Fibroblast of lung (primary cell): Measurements from ENCODE around the gene COL8A1. TPM values are rescaled to one million over a fixed set of nuclear protein-coding genes. Genes with fewer than 3 reads are reported as not detected.

Source experiments
- DNase-seq, 2 donors: peaks; one replicate each; pipeline versions ENCODE4 v3.0.0 to v3.0.0-alpha.2; 2010; ENCODE audit warnings: low read depth in 2 of 2
- H2AFZ ChIP-seq: 2 replicates; pipeline ENCODE4 v1.5.1; 2012; ENCODE audit warnings: low read length, control low read depth, inconsistent platforms
- H3K27ac ChIP-seq: 2 replicates; pipeline ENCODE4 v1.5.1; 2011; ENCODE audit warnings: low read length, control low read depth; ENCODE audit not compliant: insufficient read depth
- H3K27me3 ChIP-seq: 2 replicates; pipeline ENCODE4 v1.5.1; 2011; ENCODE audit warnings: mild to moderate bottlenecking, low read length; ENCODE audit not compliant: control insufficient read depth, insufficient read depth
- H3K36me3 ChIP-seq: 2 replicates; pipeline ENCODE4 v1.5.1; 2011; ENCODE audit warnings: low read length; ENCODE audit not compliant: control insufficient read depth, insufficient read depth
- H3K4me1 ChIP-seq: 2 replicates; pipeline ENCODE4 v1.5.1; 2011; ENCODE audit warnings: low read length; ENCODE audit not compliant: control insufficient read depth, insufficient read depth; ENCODE audit errors: extremely low read depth
- H3K4me2 ChIP-seq: 2 replicates; pipeline ENCODE4 v1.5.1; 2011; ENCODE audit warnings: low read length, control low read depth; ENCODE audit not compliant: insufficient read depth; ENCODE audit errors: extremely low read depth
- H3K4me3 ChIP-seq, 4 experiments: fragments of 200-600 bp in 1 of 4; sonication (generic) in 1 of 4; replicated peaks in 1 of 4; 2 replicates each; pipeline ENCODE4 v1.5.1; 2011 to 2016; ENCODE audit warnings: low read length in 4 of 4, low read depth in 3 of 4, mild to moderate bottlenecking in 3 of 4, control low read depth in 2 of 4, inconsistent platforms in 1 of 4, mixed read lengths in 1 of 4; ENCODE audit not compliant: insufficient read depth in 1 of 4; ENCODE audit errors: control extremely low read depth in 1 of 4
- H3K79me2 ChIP-seq: 2 replicates; pipeline ENCODE4 v1.5.1; 2012; ENCODE audit warnings: mild to moderate bottlenecking, low read length, inconsistent platforms; ENCODE audit not compliant: control insufficient read depth, insufficient read depth
- H3K9ac ChIP-seq: 2 replicates; pipeline ENCODE4 v1.5.1; 2011; ENCODE audit warnings: mild to moderate bottlenecking, low read length, control low read depth; ENCODE audit not compliant: insufficient read depth
- H3K9me3 ChIP-seq: 2 replicates; pipeline ENCODE4 v1.5.1; 2012; ENCODE audit warnings: low read depth, low read length; ENCODE audit not compliant: control insufficient read depth, insufficient read depth
- H4K20me1 ChIP-seq: 2 replicates; pipeline ENCODE4 v1.5.1; 2011; ENCODE audit warnings: low read length; ENCODE audit not compliant: control insufficient read depth, insufficient read depth; ENCODE audit errors: extremely low read depth
- EZH2 ChIP-seq: IDR thresholded peaks from 2 replicates; pipeline ENCODE4 v1.5.1; 2012; ENCODE audit warnings: low read length, control low read depth, mild to moderate bottlenecking; ENCODE audit errors: missing control alignments
- polyA plus RNA-seq, 2 donors: library from polyadenylated mRNA; depleted of rRNA in 1 of 2; stranded (reverse) in 1 of 2; unstranded in 1 of 2; fragments of >200 nt; gene quantifications; 2 replicates each; pipeline ENCODE4 v1.2.1, GENCODE V29; 2011 to 2012; ENCODE audit warnings: missing spikeins in 1 of 2
- total RNA-seq: library from RNA; depleted of rRNA; stranded (reverse); fragments of >200 nt; gene quantifications from 2 replicates; pipeline ENCODE4 v1.2.1, GENCODE V29; 2014
- TF ChIP-seq, protein P1 (sequence below), 2 donors: IDR thresholded peaks in 1 of 2; conservative IDR thresholded peaks in 1 of 2; 1 replicate in 1 of 2; 2 replicates in 1 of 2; pipeline ENCODE4 v1.5.1; 2011 to 2012; ENCODE audit warnings: low read length in 2 of 2, control low read depth in 1 of 2, inconsistent platforms in 1 of 2, low read depth in 1 of 2, mild to moderate bottlenecking in 1 of 2

COL8A1 gene
- total and polyA plus RNA-seq, 2 donors (not counting 1 experiment from before 2014, with no cell fraction given): 85.4 to 215 TPM

- Histone ChIP-seq H3K4me3 (no peak overlapping the region), H3K4me2 (no peak overlapping the region), H3K9me3 (no peaks in the 10 kb centered on the region), H2AFZ (no peak overlapping the region), H4K20me1 (no peaks in the 10 kb centered on the region), H3K79me2 (no peaks in the 10 kb centered on the region), H3K9ac (no peak overlapping the region), H3K27ac (no peak overlapping the region), H3K36me3 (peaks cover 5% of the 10 kb centered on the region), H3K4me1 (no peaks in the 10 kb centered on the region), H3K27me3 (no peaks in the 10 kb centered on the region)
- DNase-seq: peak in 1 of 2 donors; percentile 66
- TF ChIP-seq, protein P1, sequence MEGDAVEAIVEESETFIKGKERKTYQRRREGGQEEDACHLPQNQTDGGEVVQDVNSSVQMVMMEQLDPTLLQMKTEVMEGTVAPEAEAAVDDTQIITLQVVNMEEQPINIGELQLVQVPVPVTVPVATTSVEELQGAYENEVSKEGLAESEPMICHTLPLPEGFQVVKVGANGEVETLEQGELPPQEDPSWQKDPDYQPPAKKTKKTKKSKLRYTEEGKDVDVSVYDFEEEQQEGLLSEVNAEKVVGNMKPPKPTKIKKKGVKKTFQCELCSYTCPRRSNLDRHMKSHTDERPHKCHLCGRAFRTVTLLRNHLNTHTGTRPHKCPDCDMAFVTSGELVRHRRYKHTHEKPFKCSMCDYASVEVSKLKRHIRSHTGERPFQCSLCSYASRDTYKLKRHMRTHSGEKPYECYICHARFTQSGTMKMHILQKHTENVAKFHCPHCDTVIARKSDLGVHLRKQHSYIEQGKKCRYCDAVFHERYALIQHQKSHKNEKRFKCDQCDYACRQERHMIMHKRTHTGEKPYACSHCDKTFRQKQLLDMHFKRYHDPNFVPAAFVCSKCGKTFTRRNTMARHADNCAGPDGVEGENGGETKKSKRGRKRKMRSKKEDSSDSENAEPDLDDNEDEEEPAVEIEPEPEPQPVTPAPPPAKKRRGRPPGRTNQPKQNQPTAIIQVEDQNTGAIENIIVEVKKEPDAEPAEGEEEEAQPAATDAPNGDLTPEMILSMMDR (conservative IDR thresholded peaks at IDR 0.05 in 1 of 2, IDR thresholded peaks at IDR 0.05 in 1 of 2; ENCODE audit: low read depth in 1 of 2, low read length in 2 of 2): no peak
- TF ChIP-seq EZH2: no peak
Observed at GRCh38 chr3:99711351-99711750, 73.0 kb downstream of the COL8A1 start.

DNA sequence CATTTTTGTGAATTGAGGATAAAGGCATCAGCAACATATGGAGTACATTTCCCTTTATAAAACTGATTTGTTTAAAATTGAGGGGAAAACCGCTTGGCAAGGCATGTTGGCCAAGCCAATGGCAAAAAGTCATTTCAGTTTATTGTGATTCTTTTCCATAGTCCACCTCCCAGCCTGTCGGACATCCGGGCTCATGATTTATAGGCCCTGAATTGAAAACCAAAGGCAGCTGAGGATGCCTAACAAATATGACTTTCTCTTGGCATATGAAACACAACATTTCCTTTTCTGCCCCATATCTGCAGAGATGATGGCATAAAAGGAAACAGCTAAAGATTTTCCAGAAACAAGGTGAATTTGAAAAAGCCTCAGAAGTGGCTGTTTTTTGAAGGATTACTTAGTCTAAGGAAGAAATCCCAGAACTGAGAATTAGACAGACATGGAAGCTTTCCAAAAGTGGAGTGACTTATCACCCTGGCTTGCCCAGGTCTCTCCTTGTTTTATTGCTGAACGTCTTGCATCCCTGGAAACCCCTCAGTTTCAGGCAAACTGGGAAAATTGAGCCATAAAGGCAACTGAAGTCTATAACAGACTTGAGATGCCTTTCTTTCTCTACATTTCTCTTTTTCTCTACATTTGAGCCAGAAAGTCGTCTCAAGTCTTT lies 74.0 kb downstream of the COL8A1 start:
- peak in 1 of 2 donors; percentile 60 for DNase-seq
- no peaks in the 10 kb centered on the region for H3K27me3 ChIP-seq
- no peaks in the 10 kb centered on the region for H4K20me1 ChIP-seq
- no peak overlapping the region for H2AFZ ChIP-seq
- H3K4me3 ChIP-seq: no peak overlapping the region
- H3K9ac ChIP-seq: no peak overlapping the region
- H3K9me3 ChIP-seq: no peaks in the 10 kb centered on the region
- no peak overlapping the region for H3K27ac ChIP-seq
- TF ChIP-seq, protein P1 (conservative IDR thresholded peaks at IDR 0.05 in 1 of 2, IDR thresholded peaks at IDR 0.05 in 1 of 2; ENCODE audit: low read depth in 1 of 2, low read length in 2 of 2): no peak
- no peak for TF ChIP-seq EZH2
- no peaks in the 10 kb centered on the region for H3K79me2 ChIP-seq
- no peaks in the 10 kb centered on the region for H3K36me3 ChIP-seq
- no peaks in the 10 kb centered on the region for H3K4me1 ChIP-seq
- H3K4me2 ChIP-seq: no peak overlapping the region

DNA sequence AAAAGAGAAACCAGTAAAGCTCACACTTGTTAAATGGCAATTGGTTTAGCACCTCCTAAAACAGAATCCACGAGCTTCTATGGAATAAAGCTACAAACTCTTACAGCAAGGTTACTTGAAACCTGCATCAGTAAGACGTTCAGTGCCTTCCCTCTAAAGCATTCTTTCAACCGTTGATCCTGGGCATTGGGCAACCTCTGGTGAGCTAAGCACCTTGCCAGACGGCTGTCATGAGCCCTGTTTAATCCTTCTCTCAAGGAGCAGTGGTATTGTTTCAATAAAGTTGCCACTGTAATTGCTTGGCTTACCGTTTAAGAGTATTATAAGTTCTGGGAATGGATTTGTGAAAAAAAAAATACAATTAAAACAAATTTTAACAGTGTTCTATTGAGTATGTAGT lies 75.0 kb downstream of the COL8A1 start:
- Histone ChIP-seq H3K27ac (no peak overlapping the region), H3K36me3 (no peaks in the 10 kb centered on the region), H3K4me3 (no peak overlapping the region), H3K79me2 (no peaks in the 10 kb centered on the region), H3K4me1 (no peaks in the 10 kb centered on the region), H3K4me2 (no peak overlapping the region), H4K20me1 (no peaks in the 10 kb centered on the region), H3K9me3 (no peaks in the 10 kb centered on the region), H2AFZ (no peak overlapping the region), H3K9ac (no peak overlapping the region), H3K27me3 (no peaks in the 10 kb centered on the region)
- DNase-seq: no peak
- TF ChIP-seq, protein P1 (conservative IDR thresholded peaks at IDR 0.05 in 1 of 2, IDR thresholded peaks at IDR 0.05 in 1 of 2; ENCODE audit: low read depth in 1 of 2, low read length in 2 of 2): no peak
